ENCODE results near the gene RNF146. TPM values are rescaled to one million over a fixed set of nuclear protein-coding genes. Genes with fewer than 3 reads are reported as not detected.
A peak's percentile ranks its signal among the peaks of the same experiment; 100 is the strongest.

The RNF146 gene
- total RNA-seq, 1 donor from 2014 or later = 16.5 TPM

DNA sequence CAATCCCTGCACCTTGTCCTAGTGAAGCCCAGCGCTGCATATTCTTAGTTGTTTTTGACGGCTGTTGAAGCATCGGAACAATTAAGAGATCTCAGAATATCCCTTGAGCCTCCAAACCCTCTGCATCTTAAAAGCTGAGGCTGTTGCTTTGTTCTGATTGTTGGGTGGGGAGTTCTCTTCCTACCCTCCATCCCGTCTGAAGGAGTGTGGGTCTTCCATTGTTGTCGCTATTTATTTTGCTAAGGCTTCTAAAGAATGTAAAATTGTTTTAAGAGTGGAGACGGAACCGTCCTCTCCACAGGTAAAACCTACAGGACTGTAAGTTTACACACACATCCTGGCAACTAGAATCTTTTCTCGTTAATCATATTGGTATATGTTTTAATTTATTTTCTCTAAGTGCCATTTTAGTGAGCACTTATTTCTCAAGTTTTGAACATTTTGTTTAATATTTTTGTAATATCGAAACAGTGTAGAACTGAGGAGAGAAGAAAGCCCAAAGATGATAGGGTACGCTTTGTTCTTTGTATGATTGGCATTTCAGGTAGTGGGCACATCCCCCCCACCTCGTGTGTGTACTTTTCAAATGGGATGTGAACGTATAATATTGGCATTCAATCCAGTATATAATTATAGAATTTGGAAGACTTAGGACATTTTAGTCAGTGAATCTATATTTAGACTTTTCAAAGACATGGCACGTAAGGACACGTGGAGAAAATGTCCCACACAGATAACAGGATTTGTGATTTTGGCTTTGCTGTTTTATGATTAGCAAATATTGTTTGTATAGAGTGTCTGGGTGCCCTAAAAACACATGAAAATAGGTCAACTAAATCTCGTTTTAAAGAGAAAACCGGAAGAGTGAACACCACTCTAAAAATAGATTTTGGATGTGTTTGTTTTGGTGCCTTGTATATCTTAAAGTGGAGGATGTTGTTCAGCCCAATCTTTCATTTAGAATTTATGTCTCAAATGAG, 1.3 kb downstream of the RNF146 start:
- peak overlapping the region; percentile 84 for H3K4me3 ChIP-seq (ENCODE audit: low read depth, low read length)
- no peak for DNase-seq (ENCODE audit: low read depth)
- TF ChIP-seq, protein P1, sequence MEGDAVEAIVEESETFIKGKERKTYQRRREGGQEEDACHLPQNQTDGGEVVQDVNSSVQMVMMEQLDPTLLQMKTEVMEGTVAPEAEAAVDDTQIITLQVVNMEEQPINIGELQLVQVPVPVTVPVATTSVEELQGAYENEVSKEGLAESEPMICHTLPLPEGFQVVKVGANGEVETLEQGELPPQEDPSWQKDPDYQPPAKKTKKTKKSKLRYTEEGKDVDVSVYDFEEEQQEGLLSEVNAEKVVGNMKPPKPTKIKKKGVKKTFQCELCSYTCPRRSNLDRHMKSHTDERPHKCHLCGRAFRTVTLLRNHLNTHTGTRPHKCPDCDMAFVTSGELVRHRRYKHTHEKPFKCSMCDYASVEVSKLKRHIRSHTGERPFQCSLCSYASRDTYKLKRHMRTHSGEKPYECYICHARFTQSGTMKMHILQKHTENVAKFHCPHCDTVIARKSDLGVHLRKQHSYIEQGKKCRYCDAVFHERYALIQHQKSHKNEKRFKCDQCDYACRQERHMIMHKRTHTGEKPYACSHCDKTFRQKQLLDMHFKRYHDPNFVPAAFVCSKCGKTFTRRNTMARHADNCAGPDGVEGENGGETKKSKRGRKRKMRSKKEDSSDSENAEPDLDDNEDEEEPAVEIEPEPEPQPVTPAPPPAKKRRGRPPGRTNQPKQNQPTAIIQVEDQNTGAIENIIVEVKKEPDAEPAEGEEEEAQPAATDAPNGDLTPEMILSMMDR (conservative IDR thresholded peaks at IDR 0.05; ENCODE audit: low read depth, low read length) = no peak

DNA sequence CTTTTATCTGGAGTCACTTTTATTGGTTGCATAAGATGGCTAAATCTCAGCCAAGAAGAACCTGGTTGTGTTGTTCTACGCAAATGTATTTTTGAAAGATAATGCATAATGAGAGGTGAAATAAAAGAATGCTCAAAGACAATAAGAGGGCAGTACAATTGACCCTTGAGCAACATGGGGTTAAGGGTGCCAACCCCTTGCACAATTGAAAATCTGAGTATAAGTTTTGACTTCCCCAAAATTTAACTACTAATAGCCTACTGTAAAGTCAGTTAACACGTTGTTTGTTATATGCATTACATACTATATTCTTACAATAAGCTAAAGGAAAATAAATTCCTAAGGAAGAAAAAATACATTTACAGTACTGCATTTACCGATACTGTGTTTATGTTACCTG, 5.9 kb downstream of the RNF146 start:
- TF ChIP-seq, protein P1 (conservative IDR thresholded peaks at IDR 0.05; ENCODE audit: low read depth, low read length) = no peak
- no peak overlapping the region for H3K4me3 ChIP-seq (ENCODE audit: low read depth, low read length)
- DNase-seq (ENCODE audit: low read depth) = no peak

DNA sequence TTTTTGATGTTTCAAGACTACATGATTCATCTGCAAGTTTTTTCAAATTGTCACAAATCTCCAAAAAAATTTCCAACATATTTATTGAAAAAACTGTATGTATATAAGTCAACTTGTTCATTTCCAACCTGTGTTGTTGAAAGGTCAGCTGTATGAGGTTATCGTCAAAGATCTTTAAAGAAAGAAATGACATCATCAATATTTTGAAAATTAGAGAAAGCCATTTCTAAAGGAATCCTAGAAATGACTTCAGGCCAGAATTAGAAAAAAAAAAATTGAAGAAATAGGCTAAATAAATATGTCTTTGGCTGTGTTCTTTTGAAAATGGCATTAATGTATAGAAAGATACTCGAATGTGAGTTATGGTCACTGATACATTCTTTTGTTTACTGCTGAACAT, 6.8 kb downstream of the RNF146 start:
- no peak for DNase-seq (ENCODE audit: low read depth)
- no peak overlapping the region for H3K4me3 ChIP-seq (ENCODE audit: low read depth, low read length)
- TF ChIP-seq, protein P1 (conservative IDR thresholded peaks at IDR 0.05; ENCODE audit: low read depth, low read length) = no peak

DNA sequence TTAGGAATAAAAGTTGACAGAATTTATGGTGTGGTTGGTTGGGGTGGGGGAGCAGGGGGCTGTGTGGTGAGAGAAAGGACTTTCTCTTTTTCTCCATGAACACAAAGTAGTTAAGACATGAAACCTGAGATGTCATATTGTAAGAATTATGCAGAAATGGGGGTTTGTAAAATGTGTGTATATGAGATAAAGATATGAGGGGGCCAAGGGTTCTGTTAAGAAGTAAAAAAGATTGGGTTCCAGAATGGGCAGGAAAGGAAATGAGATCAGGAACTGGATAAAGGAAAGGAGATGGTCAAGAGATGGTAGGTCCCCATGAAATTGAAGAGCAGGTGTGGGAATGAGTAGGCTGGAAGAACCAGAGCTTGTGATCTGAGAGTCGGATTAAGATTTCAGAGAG, 9.7 kb downstream of the RNF146 start:
- no peak overlapping the region for H3K4me3 ChIP-seq (ENCODE audit: low read depth, low read length)
- no peak for DNase-seq (ENCODE audit: low read depth)
- TF ChIP-seq, protein P1 (conservative IDR thresholded peaks at IDR 0.05; ENCODE audit: low read depth, low read length) = no peak

DNA sequence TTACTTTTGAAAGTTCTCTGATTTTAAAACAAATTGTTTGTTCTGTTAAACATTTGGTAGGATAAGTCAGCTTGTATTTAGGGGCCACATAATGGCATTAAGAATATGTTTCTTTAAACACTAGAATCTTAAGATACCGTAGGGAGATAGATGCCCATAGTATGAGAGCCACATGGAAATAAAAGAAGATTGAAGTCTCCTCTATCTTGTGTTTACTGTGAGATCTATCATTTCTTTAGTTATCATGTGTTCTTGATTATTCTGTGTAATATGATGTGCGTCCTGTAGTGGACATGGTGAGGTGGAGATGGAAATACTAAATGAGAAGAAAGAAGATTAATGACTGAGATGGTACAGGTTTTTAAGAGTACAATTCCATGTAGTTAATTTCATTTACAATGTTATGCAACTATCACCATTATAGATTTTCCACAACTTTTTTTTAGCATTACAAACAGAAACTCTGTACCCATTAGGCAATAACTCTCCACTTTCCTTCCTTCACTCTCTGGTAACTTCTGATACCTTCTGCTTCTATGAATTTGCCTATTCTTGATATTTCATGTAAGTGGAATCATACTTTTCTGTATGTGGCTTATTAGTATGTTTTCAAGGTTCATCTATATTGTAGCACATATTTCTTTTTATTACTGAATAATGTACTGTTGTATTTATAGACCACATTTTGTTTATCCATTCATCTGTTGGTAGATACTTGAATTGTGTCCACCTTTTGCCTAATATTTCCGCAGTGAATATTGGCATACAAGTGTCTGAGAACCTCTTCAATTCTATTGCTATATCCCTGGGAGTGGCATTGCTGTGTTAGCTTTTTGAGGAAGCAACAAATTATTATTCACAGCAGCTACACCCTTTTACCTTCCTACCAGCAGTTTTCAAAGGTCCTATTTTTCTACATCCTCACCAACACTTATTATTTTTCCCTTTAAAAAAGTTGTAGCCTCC, 11.5 kb downstream of the RNF146 start:
- TF ChIP-seq, protein P1 (conservative IDR thresholded peaks at IDR 0.05; ENCODE audit: low read depth, low read length) = no peak
- DNase-seq (ENCODE audit: low read depth) = no peak
- no peak overlapping the region for H3K4me3 ChIP-seq (ENCODE audit: low read depth, low read length)

DNA sequence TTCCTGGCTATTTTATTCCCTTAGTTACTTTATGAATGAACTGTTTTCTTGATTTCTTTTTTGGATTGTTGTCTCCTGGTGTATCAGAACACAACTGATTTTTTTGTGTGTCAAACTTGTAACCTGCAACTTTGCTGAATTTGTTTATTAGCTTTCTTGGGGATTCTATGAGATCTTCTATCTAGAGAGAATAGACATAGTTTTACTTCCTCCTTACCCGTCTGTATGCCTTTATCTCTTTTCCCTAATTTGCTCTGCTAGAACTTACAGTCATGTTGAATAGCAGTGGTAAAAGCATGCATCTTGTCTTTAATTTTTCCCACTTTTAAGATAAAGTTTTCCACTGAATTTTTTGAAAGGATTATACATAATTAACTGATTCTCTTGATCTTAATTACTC, 13.2 kb downstream of the RNF146 start:
- H3K4me3 ChIP-seq (ENCODE audit: low read depth, low read length) = no peak overlapping the region
- TF ChIP-seq, protein P1 (conservative IDR thresholded peaks at IDR 0.05; ENCODE audit: low read depth, low read length) = no peak
- DNase-seq (ENCODE audit: low read depth) = no peak
